SIG-M5 treated with dmso at 0.1 percent for 504 hours (cell line): Measurements from ENCODE around the gene CTAGE8.
"Not testable (repeated sequence)": the region's sequence is repeated elsewhere in the genome, so short reads cannot be mapped to it uniquely, and the experiment has no call there.

Source experiments
- DNase-seq: peaks from one replicate; lab custom pipeline; 2025; ENCODE audit not compliant: unreplicated experiment; lab: John Stamatoyannopoulos, UW

The CTAGE8 gene

GRCh38 chr7:144259067-144259466, 10.0 kb downstream of the CTAGE8 start:
- not testable (repeated sequence) for DNase-seq

- DNase-seq, result no peak
Measured at GRCh38 chr7:144256112-144256511, 13.0 kb downstream of the CTAGE8 start.

- DNase-seq, result no peak
Measured at GRCh38 chr7:144255471-144255897, 13.6 kb downstream of the CTAGE8 start.

- DNase-seq, result not testable (repeated sequence)
Measured at GRCh38 chr7:144252307-144252706, 16.8 kb downstream of the CTAGE8 start.

GRCh38 chr7:144247674-144248330, 21.3 kb downstream of the CTAGE8 start:
- not testable (repeated sequence) for DNase-seq

- DNase-seq, result not testable (repeated sequence)
Measured at GRCh38 chr7:144246967-144247366, 22.1 kb downstream of the CTAGE8 start.

GRCh38 chr7:144245372-144245771, 23.7 kb downstream of the CTAGE8 start:
- not testable (repeated sequence) for DNase-seq

GRCh38 chr7:144239365-144239764, 29.7 kb downstream of the CTAGE8 start, which contains the start of gene OR2A42:
Gene OR2A42, minus strand, starts transcription at chr7:144239605. Its CDS starts 6,762 bp downstream, at chr7:144232843.
- not testable (repeated sequence) for DNase-seq

GRCh38 chr7:144238530-144239082, 30.5 kb downstream of the CTAGE8 start:
- not testable (repeated sequence) for DNase-seq

- DNase-seq, result not testable (repeated sequence)
Measured at GRCh38 chr7:144233039-144233438, 36.0 kb downstream of the CTAGE8 start.

GRCh38 chr7:144231027-144231426, 38.1 kb downstream of the CTAGE8 start:
- not testable (repeated sequence) for DNase-seq

GRCh38 chr7:144228810-144229209, 40.3 kb downstream of the CTAGE8 start:
- not testable (repeated sequence) for DNase-seq

GRCh38 chr7:144226866-144227265, 42.2 kb downstream of the CTAGE8 start:
- not testable (repeated sequence) for DNase-seq

- not testable (repeated sequence) for DNase-seq
Measured at GRCh38 chr7:144223675-144224074, 45.4 kb downstream of the CTAGE8 start.

- not testable (repeated sequence) for DNase-seq
Measured at GRCh38 chr7:144220531-144220930, 48.6 kb downstream of the CTAGE8 start.

GRCh38 chr7:144219149-144219548, 49.9 kb downstream of the CTAGE8 start:
- DNase-seq, result not testable (repeated sequence)

- DNase-seq, result not testable (repeated sequence)
Measured at GRCh38 chr7:144218581-144218980, 50.5 kb downstream of the CTAGE8 start.

- DNase-seq, result not testable (repeated sequence)
Measured at GRCh38 chr7:144217200-144217599, 51.9 kb downstream of the CTAGE8 start.
